K562 (cell line): Measurements from ENCODE around the gene AGFG2. TPM values are rescaled to one million over a fixed set of nuclear protein-coding genes. Genes with fewer than 3 reads are reported as not detected.

Experiments used
- ATAC-seq: fragments of 200-7000 bp; cut with Tn5 transposase; 3 replicates; pipeline ENCODE4 v1.9.1; 2020; ENCODE audit warnings: moderate library complexity
- BruUV-seq: library from RNA; stranded (reverse); fragments of 400-500 nt; replicated peaks from 2 replicates; lab custom pipeline; 2021; lab: Mats Ljungman, UMichigan
- CTCF ChIA-PET: fragments of 300-600 bp; formaldehyde crosslinking; extraction: SDS; loops from one replicate; lab custom pipeline; 2021; ENCODE audit warnings: low intra/inter-chr PET ratio; lab: Yijun Ruan, JAX
- POLR2A ChIA-PET: fragments of 300-600, 350-650 bp; sonication (Branson Sonifier 250); formaldehyde crosslinking; extraction: SDS; loops from one replicate; lab custom pipeline; 2021; ENCODE audit warnings: antibody characterized with exemption, inconsistent platforms; lab: Yijun Ruan, JAX
- DNase-seq, 4 experiments: peaks; one replicate each; pipeline versions ENCODE4 v3.0.0 to v3.0.0-alpha.2; 2011 to 2018; ENCODE audit warnings: low spot score in 3 of 4, mixed read lengths in 3 of 4; ENCODE audit errors: extremely low read depth in 1 of 4
- FAIRE-seq: peaks from 2 replicates; lab custom pipeline; 2011; peaks lifted over from hg19 to GRCh38; lab: Jason Lieb, UNC
- H2AFZ ChIP-seq: 2 replicates; pipeline ENCODE4 v1.6.0; 2011; ENCODE audit warnings: low read depth, low read length, control low read depth, inconsistent platforms
- H3K27ac ChIP-seq: fragments of 200-600 bp; 3 replicates; pipeline ENCODE4 v1.8.0; 2011; ENCODE audit warnings: low read depth, mild to moderate bottlenecking, control low read depth, inconsistent platforms, low read length, moderate library complexity, mixed read lengths; ENCODE audit errors: extremely low read depth
- H3K27me3 ChIP-seq, 2 experiments: fragments of 300-600 bp in 1 of 2; 2 replicates in 1 of 2; 3 replicates in 1 of 2; pipeline versions ENCODE4 v1.6.0 to v1.8.0; 2011; ENCODE audit warnings: inconsistent platforms in 2 of 2, low read length in 2 of 2, mild to moderate bottlenecking in 1 of 2, mixed read lengths in 1 of 2, moderate library complexity in 1 of 2; ENCODE audit not compliant: control insufficient read depth in 2 of 2, insufficient read depth in 2 of 2
- H3K36me3 ChIP-seq: fragments of 300-600 bp; 3 replicates; pipeline ENCODE4 v1.8.0; 2011; ENCODE audit warnings: mild to moderate bottlenecking, low read length, inconsistent platforms; ENCODE audit not compliant: control insufficient read depth, insufficient read depth
- H3K4me1 ChIP-seq, 2 experiments: fragments of 200-600 bp in 1 of 2; replicated peaks in 1 of 2; 2 replicates in 1 of 2; 3 replicates in 1 of 2; pipeline versions ENCODE4 v1.5.1 to v1.8.0; 2011; ENCODE audit warnings: inconsistent platforms in 2 of 2, low read length in 2 of 2, mild to moderate bottlenecking in 1 of 2, mixed read lengths in 1 of 2, moderate library complexity in 1 of 2; ENCODE audit not compliant: control insufficient read depth in 2 of 2, insufficient read depth in 2 of 2
- H3K4me2 ChIP-seq: 2 replicates; pipeline ENCODE4 v1.6.1; 2011; ENCODE audit warnings: low read length, control low read depth, inconsistent platforms, mixed read lengths; ENCODE audit not compliant: insufficient read depth
- H3K4me3 ChIP-seq: fragments of 200-600 bp; sonication (generic), shearing (Covaris generic); 2 replicates; pipeline ENCODE4 v1.5.1; 2016; ENCODE audit warnings: control low read depth, inconsistent platforms
- H3K79me2 ChIP-seq: fragments of 200-600 bp; 3 replicates; pipeline ENCODE4 v1.8.0; 2011; ENCODE audit warnings: low read length, inconsistent platforms; ENCODE audit not compliant: control insufficient read depth, insufficient read depth
- H3K9ac ChIP-seq, 2 experiments: 2 replicates each; pipeline versions ENCODE4 v1.6.0 to v1.6.1; 2011; ENCODE audit warnings: low read depth in 2 of 2, low read length in 2 of 2, control low read depth in 1 of 2, inconsistent platforms in 1 of 2, mild to moderate bottlenecking in 1 of 2, mixed read lengths in 1 of 2; ENCODE audit not compliant: insufficient read depth in 1 of 2
- H3K9me1 ChIP-seq: one replicate; pipeline ENCODE4 v1.6.0; 2011; ENCODE audit warnings: inconsistent platforms, mild to moderate bottlenecking, low read length, moderate library complexity; ENCODE audit not compliant: control insufficient read depth, insufficient read depth
- H3K9me3 ChIP-seq: replicated peaks from 2 replicates; pipeline ENCODE4 v1.5.1; 2011; ENCODE audit warnings: low read depth, low read length, inconsistent platforms; ENCODE audit not compliant: control insufficient read depth, insufficient read depth
- H4K20me1 ChIP-seq: replicated peaks from 2 replicates; pipeline ENCODE4 v1.6.1; 2011; ENCODE audit warnings: low read length, inconsistent platforms, mixed read lengths; ENCODE audit not compliant: control insufficient read depth, insufficient read depth
- CCNT2 ChIP-seq: IDR thresholded peaks from 2 replicates; pipeline ENCODE4 v1.6.1; 2011; ENCODE audit warnings: borderline replicate concordance, low read depth, mild to moderate bottlenecking, moderate library complexity, mixed read lengths, low read length; ENCODE audit not compliant: insufficient read length; ENCODE audit errors: extremely low read depth
- ELF2 ChIP-seq: fragments of 250-450 bp; sonication (Bioruptor Pico); IDR thresholded peaks from 2 replicates; pipeline ENCODE4 v1.5.0; 2021; ENCODE audit warnings: mild to moderate bottlenecking
- HNRNPL ChIP-seq: fragments of 200-400 bp; formaldehyde crosslinking; IDR thresholded peaks from 2 replicates; pipeline ENCODE4 v1.6.1; 2017; ENCODE audit warnings: low read depth, mild to moderate bottlenecking, low read length
- NFIC ChIP-seq: fragments of 450-650 bp; IDR thresholded peaks from 2 replicates; pipeline ENCODE4 v1.6.1; 2017; ENCODE audit warnings: mild to moderate bottlenecking, inconsistent platforms
- NR2F6 ChIP-seq: fragments of 450-650 bp; formaldehyde crosslinking; IDR thresholded peaks from 2 replicates; pipeline ENCODE4 v1.4.0; 2020; ENCODE audit warnings: mild to moderate bottlenecking
- RBFOX2 ChIP-seq: fragments of 200-400 bp; formaldehyde crosslinking; IDR thresholded peaks from 2 replicates; pipeline ENCODE4 v1.6.1; 2017; ENCODE audit warnings: low read depth, mild to moderate bottlenecking, low read length, moderate library complexity
- RHOXF2B ChIP-seq: fragments of 250-450 bp; sonication (Bioruptor Pico); conservative IDR thresholded peaks from 2 replicates; pipeline ENCODE4 v1.5.1; 2021
- SRF ChIP-seq, 2 experiments: fragments of 250-450, 450-650 bp in 1 of 2; sonication (Bioruptor Pico) in 1 of 2; sonication (generic) in 1 of 2; formaldehyde crosslinking; IDR thresholded peaks; 2 replicates each; pipeline versions ENCODE4 v1.5.0 to v1.5.1; 2020 to 2022; ENCODE audit warnings: mild to moderate bottlenecking in 1 of 2, missing genetic modification reagents in 1 of 2
- SUPT5H ChIP-seq: fragments of 450-650 bp; IDR thresholded peaks from 2 replicates; pipeline ENCODE4 v1.6.1; 2016
- ZKSCAN1 ChIP-seq: fragments of 150-350 bp; IDR thresholded peaks from 2 replicates; pipeline ENCODE4 v1.6.1; 2016; ENCODE audit warnings: low read depth, low read length
- ZNF134 ChIP-seq: fragments of 250-450 bp; sonication (Bioruptor Pico); conservative IDR thresholded peaks from 2 replicates; pipeline ENCODE4 v1.4.0; 2020
- ZNF717 ChIP-seq: fragments of 250-450 bp; sonication (Bioruptor Pico); IDR thresholded peaks from 2 replicates; pipeline ENCODE4 v1.5.0; 2021
- WGBS: fragments of 100-300 bp; shearing (Covaris generic); methylation state at CpG from one replicate; pipeline ENCODE4 v1.1.6; 2016; ENCODE audit warnings: low coverage, mixed read lengths; ENCODE audit not compliant: insufficient coverage; ENCODE audit errors: missing lambda C conversion rate; 5-methylcytosine and 5-hydroxymethylcytosine counted together
- in situ Hi-C: fragments of 300-500 bp; cut with MboI; formaldehyde crosslinking; loops from 4 replicates; pipeline ENCODE4 v1.15.0; 2018; ENCODE audit warnings: inconsistent platforms, mixed read lengths
- intact Hi-C: fragments of 100-400 bp; cut with micrococcal nuclease; formaldehyde crosslinking; loops from 2 replicates; pipeline ENCODE4 v1.14.2; 2022
- polyA plus RNA-seq, 8 experiments: library from polyadenylated mRNA; depleted of rRNA in 4 of 8; stranded (reverse) in 5 of 8; unstranded in 3 of 8; fragments of >200 nt; fragmentation: Nextera tagmentation in 2 of 8; fragmentation: Illumina TruSeq in 1 of 8; extraction: Ambion mirVana in 2 of 8; extraction: Trizol in 1 of 8; gene quantifications; 2 replicates each; pipeline versions ENCODE4 v1.2.1 to v1.2.3, GENCODE V29; 2011 to 2014; ENCODE audit warnings: inconsistent platforms in 1 of 8, missing spikeins in 1 of 8
- total RNA-seq, 7 experiments: library from RNA; depleted of rRNA in 6 of 7; stranded (reverse); fragments of >200 nt in 6 of 7; fragmentation: Illumina TruSeq in 2 of 7; extraction: Trizol in 2 of 7; gene quantifications; 2 replicates each; pipeline versions ENCODE4 v1.2.1 to v1.2.3, GENCODE V29; 2011 to 2021; ENCODE audit warnings: low replicate concordance in 1 of 7
- TF ChIP-seq, protein P1 (sequence below), 2 experiments: fragments of 200-800 bp in 1 of 2; sonication (Bioruptor generic) in 1 of 2; sonication (generic) in 1 of 2; formaldehyde crosslinking in 1 of 2; IDR thresholded peaks in 1 of 2; conservative IDR thresholded peaks in 1 of 2; 2 replicates each; pipeline versions ENCODE4 v1.5.0 to v1.6.1; 2016 to 2020; ENCODE audit warnings: missing compliant biosample characterization in 1 of 2, missing genetic modification characterization in 1 of 2, missing genetic modification reagents in 1 of 2
- TF ChIP-seq, protein P2 (sequence below): sonication (generic); formaldehyde crosslinking; IDR thresholded peaks from 2 replicates; pipeline ENCODE4 v1.8.1; 2023; ENCODE audit warnings: mild to moderate bottlenecking, missing genetic modification reagents

The AGFG2 gene
- total and polyA plus RNA-seq, 9 of the 15 experiments (the other 6 are each of a cell fraction or from before 2014, with no cell fraction given) = 0.31 to 23.1 (median 6.5) TPM

DNA sequence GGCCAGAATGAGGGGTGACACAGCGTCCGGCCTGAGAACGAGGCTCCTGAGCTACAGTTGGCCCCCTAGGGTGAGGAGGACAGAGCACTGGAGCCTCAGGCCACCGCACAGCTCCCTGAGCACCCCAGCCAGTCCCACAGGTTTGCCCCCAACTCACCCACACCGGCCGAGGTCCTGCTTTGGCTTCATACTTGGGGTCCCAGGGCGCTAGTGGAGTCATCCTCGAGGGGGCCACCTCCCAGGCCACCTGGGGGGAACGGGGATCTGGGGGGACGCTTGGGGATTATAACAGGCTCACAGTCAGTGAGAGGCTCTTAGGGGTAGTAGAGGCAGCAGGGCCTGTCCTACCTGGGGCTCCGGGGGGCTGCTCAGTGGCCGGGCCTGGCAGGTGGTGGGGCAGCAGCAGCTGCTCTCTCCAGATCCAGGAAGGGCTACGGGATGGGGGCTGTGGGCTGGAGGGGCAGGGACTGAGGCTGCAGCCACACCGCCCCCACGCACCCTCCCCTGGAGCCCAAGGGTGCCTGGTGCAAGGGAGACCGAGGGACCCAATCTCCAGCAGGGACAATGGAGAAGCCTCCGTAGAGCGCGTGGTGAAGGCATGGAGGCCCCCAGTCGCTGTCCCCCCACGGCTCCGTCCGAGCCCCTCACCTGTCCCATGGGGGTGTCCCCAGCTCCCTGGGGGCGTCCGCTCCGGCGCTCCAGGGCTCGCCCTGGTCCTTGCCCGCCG, 34.1 kb downstream of the AGFG2 start (continued):
- peak; percentile 32; the same call in 1 of the 2 replicates for TF ChIP-seq SUPT5H
- TF ChIP-seq, protein P1, sequence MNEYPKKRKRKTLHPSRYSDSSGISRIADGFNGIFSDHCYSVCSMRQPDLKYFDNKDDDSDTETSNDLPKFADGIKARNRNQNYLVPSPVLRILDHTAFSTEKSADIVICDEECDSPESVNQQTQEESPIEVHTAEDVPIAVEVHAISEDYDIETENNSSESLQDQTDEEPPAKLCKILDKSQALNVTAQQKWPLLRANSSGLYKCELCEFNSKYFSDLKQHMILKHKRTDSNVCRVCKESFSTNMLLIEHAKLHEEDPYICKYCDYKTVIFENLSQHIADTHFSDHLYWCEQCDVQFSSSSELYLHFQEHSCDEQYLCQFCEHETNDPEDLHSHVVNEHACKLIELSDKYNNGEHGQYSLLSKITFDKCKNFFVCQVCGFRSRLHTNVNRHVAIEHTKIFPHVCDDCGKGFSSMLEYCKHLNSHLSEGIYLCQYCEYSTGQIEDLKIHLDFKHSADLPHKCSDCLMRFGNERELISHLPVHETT (CRISPR knock-in tag; conservative IDR thresholded peaks at IDR 0.05 in 1 of 2, IDR thresholded peaks at IDR 0.05 in 1 of 2) = no peak
- no peak for TF ChIP-seq ELF2
- TF ChIP-seq NFIC = no peak
- no peak for TF ChIP-seq RHOXF2B
- TF ChIP-seq ZNF134 = no peak

DNA sequence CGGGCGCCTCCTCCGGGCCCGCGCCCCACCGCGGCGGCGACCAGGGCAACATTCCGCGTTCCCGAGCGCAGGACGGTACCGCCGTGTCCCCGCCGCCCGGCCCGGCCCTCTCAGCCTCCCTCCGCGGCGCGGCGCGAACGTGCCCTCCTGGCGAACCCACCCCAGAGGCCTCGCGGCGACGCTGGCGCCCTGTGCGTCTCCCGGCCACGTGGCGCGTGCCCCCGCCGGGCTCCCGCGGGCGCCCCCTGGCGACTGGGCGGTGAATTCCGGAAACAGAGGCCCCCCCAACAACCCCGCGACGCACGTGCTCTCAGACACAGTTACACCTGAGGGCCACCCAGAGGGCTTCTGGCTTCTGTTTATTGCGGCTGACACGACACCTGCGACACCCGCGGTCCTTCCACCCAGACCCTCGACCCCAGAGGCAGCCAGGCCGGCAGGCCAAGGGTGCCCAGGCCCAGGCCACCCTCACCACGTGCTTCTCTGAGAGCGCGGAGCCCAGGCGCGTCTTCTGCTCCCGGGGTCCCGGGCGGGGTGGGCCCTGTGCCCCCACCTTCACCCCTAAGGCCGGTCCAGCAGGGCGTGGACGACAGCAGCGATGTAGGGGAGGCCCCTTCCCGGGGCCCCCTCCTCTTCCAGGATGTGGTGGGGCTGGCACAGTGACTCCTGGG, 34.8 kb downstream of the AGFG2 start, which contains the start of gene SAP25:
Gene SAP25, minus strand, starts transcription at position 210 of the 671 bp plus-strand sequence. Its CDS starts 158 bp downstream, at position 52.
- in situ Hi-C loops = loop anchor here (25.0 kb wide), 1 partner anchor 112 kb away; the partner anchor contains the start of gene SPACDR
- no peak within 1 kb of the TSS for H3K4me3 ChIP-seq
- DNase-seq (no peak), FAIRE-seq (no peak), ATAC-seq (no peak)
- intact Hi-C loops = no loop called here
- no peak within 1 kb of the TSS for H3K27ac ChIP-seq
- H3K9me3 ChIP-seq = no peaks in the 10 kb centered on the region
- peaks cover 2 to 87% of the 10 kb centered on the region in 2 experiments; a peak in 4 of 5 replicates for H3K4me1 ChIP-seq
- H3K4me2 ChIP-seq = no peak within 1 kb of the TSS
- H3K9me1 ChIP-seq = peaks cover 7% of the 10 kb centered on the region
- H4K20me1 ChIP-seq = no peaks in the 10 kb centered on the region
- peaks cover 52% of the 10 kb centered on the region; the same call in 1 of the 3 replicates for H3K36me3 ChIP-seq
- no peaks in the 10 kb centered on the region for H3K27me3 ChIP-seq
- no peaks in the 10 kb centered on the region for H3K79me2 ChIP-seq
- BruUV-seq = TSS peak; percentile 27
- POLR2A ChIA-PET = interaction anchor here (0.6 to 1.7 kb wide), 2 partner anchors 12 to 96 kb away, joined by 3 to 14 read pairs; partner anchors contain the start of genes FBXO24 and LRCH4
- H3K9ac ChIP-seq = peak within 1 kb of the TSS in 1 of 2 experiments; percentile 65; a peak in 1 of 4 replicates
- no peak within 1 kb of the TSS for H2AFZ ChIP-seq
- CTCF ChIA-PET = no interaction called here
- 94% methylated on average over 30 of the region's 70 CpGs for whole genome bisulfite sequencing
- TF ChIP-seq ZKSCAN1 (no peak), NR2F6 (CRISPR knock-in tag) (no peak), RBFOX2 (peak; percentile 56), ZNF717 (CRISPR knock-in tag) (no peak), CCNT2 (peak; percentile 16), HNRNPL (peak; percentile 42; the same call in 1 of the 2 replicates), SRF (CRISPR knock-in tag; IDR thresholded peaks at IDR 0.05) (no peak)
- TF ChIP-seq, protein P2, sequence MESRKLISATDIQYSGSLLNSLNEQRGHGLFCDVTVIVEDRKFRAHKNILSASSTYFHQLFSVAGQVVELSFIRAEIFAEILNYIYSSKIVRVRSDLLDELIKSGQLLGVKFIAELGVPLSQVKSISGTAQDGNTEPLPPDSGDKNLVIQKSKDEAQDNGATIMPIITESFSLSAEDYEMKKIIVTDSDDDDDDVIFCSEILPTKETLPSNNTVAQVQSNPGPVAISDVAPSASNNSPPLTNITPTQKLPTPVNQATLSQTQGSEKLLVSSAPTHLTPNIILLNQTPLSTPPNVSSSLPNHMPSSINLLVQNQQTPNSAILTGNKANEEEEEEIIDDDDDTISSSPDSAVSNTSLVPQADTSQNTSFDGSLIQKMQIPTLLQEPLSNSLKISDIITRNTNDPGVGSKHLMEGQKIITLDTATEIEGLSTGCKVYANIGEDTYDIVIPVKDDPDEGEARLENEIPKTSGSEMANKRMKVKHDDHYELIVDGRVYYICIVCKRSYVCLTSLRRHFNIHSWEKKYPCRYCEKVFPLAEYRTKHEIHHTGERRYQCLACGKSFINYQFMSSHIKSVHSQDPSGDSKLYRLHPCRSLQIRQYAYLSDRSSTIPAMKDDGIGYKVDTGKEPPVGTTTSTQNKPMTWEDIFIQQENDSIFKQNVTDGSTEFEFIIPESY (CRISPR knock-in tag) = peak; percentile 72; the same call in 1 of the 2 replicates
